Upper lobe of left lung (tissue), 6 donors: ENCODE data around the gene SLC4A4. TPM values are rescaled to one million over a fixed set of nuclear protein-coding genes. Genes with fewer than 3 reads are reported as not detected.
A peak's percentile ranks its signal among the peaks of the same experiment; 100 is the strongest.

Experiments
- ATAC-seq, 2 donors: fragments of 200-7000 bp; cut with Tn5 transposase; one replicate each; pipeline ENCODE4 v1.9.1; 2022; ENCODE audit warnings: mild to moderate bottlenecking in 2 of 2, moderate library complexity in 2 of 2; ENCODE audit not compliant: low FRiP score in 2 of 2
- DNase-seq, 2 donors: peaks; one replicate each; pipeline ENCODE4 v3.0.0-alpha.2; 2019 to 2020
- H3K27ac ChIP-seq, 4 donors: fragments of 200-600 bp; sonication (generic); one replicate each; pipeline ENCODE4 v1.5.1; 2016 to 2019
- H3K27me3 ChIP-seq, 4 donors: fragments of 200-600 bp; sonication (generic); one replicate each; pipeline ENCODE4 v1.5.1; 2017 to 2019
- H3K36me3 ChIP-seq, 4 donors: fragments of 200-600 bp; sonication (generic); one replicate each; pipeline ENCODE4 v1.5.1; 2016 to 2019
- H3K4me1 ChIP-seq, 4 donors: fragments of 200-600 bp; sonication (generic); one replicate each; pipeline ENCODE4 v1.5.1; 2018 to 2019
- H3K4me3 ChIP-seq, 4 donors: fragments of 200-600 bp; sonication (generic); one replicate each; pipeline ENCODE4 v1.5.1; 2017 to 2019; ENCODE audit warnings: mild to moderate bottlenecking in 2 of 4, moderate library complexity in 1 of 4
- H3K9me3 ChIP-seq, 4 donors: fragments of 200-600 bp; sonication (generic); one replicate each; pipeline ENCODE4 v1.5.1; 2018 to 2019
- EP300 ChIP-seq, 4 donors: sonication (generic); formaldehyde crosslinking; IDR thresholded peaks; one replicate each; pipeline ENCODE4 v1.5.1; 2017; ENCODE audit warnings: antibody characterized with exemption in 4 of 4, control low read depth in 2 of 4
- POLR2A ChIP-seq, 4 donors: fragments of 450-650 bp; IDR thresholded peaks; one replicate each; pipeline ENCODE4 v1.5.1; 2016 to 2017; ENCODE audit warnings: antibody characterized with exemption in 4 of 4, mild to moderate bottlenecking in 2 of 4
- POLR2AphosphoS5 ChIP-seq, 2 donors: sonication (generic); formaldehyde crosslinking; IDR thresholded peaks; one replicate each; pipeline ENCODE4 v1.5.1; 2017; ENCODE audit warnings: antibody characterized with exemption in 2 of 2
- WGBS, 2 donors: methylation state at CpG; one replicate each; pipeline ENCODE4 v1.1.5; 2017 to 2018; 5-methylcytosine and 5-hydroxymethylcytosine counted together
- total RNA-seq, 6 donors: library from RNA; depleted of rRNA in 4 of 6; stranded (reverse); fragments of >200 nt in 4 of 6; gene quantifications; one replicate each; pipeline versions ENCODE4 v1.1.0 to v1.2.1, GENCODE V29; 2016 to 2021
- TF ChIP-seq, protein P1 (sequence below), 6 experiments: fragments of 450-650 bp in 4 of 6; fragments of 200-600 bp in 2 of 6; sonication (generic) in 2 of 6; IDR thresholded peaks; one replicate each; pipeline ENCODE4 v1.5.1; 2016 to 2019; ENCODE audit warnings: antibody characterized with exemption in 6 of 6
- donor health status: DM: no; HTN: no; CAD: no; lungs with moderate emphysema.
- donor health status: DM: no; HTN: yes; CAD: no; lungs with severe emphysema.

SLC4A4 gene
- total RNA-seq, 6 donors from 2014 or later = 9.2 to 31.4 (median 21.1) TPM

GRCh38 chr4:71294301-71294700, 44.5 kb upstream of the SLC4A4 start:
- no peak overlapping the region for H3K27ac ChIP-seq
- ATAC-seq = peak in 1 of 2 donors; percentile 49
- 57 to 58% methylated on average over 3 of the region's 3 CpGs for WGBS, 2 donors

DNA sequence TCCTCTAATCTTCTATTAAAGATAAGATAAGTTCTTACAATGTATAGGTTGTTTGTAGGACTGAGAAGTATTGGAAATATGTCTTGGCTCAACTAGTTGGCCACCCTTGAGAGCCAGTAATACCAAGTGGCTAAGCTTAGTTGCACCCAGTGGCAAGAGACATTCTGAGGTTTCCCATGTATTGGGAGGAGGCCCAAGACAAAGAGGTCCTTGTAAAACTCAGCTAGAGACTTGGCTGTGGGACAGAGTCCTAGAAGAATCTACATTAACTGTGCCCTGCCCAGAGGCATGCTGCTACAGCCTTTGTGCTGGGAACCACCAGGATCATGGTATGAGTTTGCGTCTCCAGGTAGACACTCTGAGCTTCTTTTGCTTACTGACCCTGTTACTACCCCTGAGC, 41.9 kb upstream of the SLC4A4 start:
- no peak overlapping the region for H3K27ac ChIP-seq
- ATAC-seq (no peak), DNase-seq (no peak)
- TF ChIP-seq, protein P1, sequence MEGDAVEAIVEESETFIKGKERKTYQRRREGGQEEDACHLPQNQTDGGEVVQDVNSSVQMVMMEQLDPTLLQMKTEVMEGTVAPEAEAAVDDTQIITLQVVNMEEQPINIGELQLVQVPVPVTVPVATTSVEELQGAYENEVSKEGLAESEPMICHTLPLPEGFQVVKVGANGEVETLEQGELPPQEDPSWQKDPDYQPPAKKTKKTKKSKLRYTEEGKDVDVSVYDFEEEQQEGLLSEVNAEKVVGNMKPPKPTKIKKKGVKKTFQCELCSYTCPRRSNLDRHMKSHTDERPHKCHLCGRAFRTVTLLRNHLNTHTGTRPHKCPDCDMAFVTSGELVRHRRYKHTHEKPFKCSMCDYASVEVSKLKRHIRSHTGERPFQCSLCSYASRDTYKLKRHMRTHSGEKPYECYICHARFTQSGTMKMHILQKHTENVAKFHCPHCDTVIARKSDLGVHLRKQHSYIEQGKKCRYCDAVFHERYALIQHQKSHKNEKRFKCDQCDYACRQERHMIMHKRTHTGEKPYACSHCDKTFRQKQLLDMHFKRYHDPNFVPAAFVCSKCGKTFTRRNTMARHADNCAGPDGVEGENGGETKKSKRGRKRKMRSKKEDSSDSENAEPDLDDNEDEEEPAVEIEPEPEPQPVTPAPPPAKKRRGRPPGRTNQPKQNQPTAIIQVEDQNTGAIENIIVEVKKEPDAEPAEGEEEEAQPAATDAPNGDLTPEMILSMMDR (IDR thresholded peaks at IDR 0.05) = no peak
- TF ChIP-seq EP300 (IDR thresholded peaks at IDR 0.05) = no peak
- TF ChIP-seq POLR2AphosphoS5 (IDR thresholded peaks at IDR 0.05) = no peak
- no peak for TF ChIP-seq POLR2A (IDR thresholded peaks at IDR 0.05)
- H3K4me3 ChIP-seq = no peak overlapping the region
- no peaks in the 10 kb centered on the region for H3K4me1 ChIP-seq
- no peaks in the 10 kb centered on the region for H3K27me3 ChIP-seq
- H3K36me3 ChIP-seq = no peaks in the 10 kb centered on the region
- WGBS, 2 donors = 100% methylated on average over 1 of the region's 1 CpG
- no peaks in the 10 kb centered on the region for H3K9me3 ChIP-seq

More at GRCh38 chr4:71294301-71294700, 44.5 kb upstream of the SLC4A4 start:
- H3K27me3 ChIP-seq = no peaks in the 10 kb centered on the region
- no peak for TF ChIP-seq POLR2AphosphoS5 (IDR thresholded peaks at IDR 0.05)
- TF ChIP-seq, protein P1 (IDR thresholded peaks at IDR 0.05) = no peak
- no peak for TF ChIP-seq POLR2A (IDR thresholded peaks at IDR 0.05)
- TF ChIP-seq EP300 (IDR thresholded peaks at IDR 0.05) = no peak
- DNase-seq = no peak
- H3K36me3 ChIP-seq = no peaks in the 10 kb centered on the region
- H3K9me3 ChIP-seq = no peaks in the 10 kb centered on the region
- no peak overlapping the region for H3K4me3 ChIP-seq
- H3K4me1 ChIP-seq = no peaks in the 10 kb centered on the region

DNA sequence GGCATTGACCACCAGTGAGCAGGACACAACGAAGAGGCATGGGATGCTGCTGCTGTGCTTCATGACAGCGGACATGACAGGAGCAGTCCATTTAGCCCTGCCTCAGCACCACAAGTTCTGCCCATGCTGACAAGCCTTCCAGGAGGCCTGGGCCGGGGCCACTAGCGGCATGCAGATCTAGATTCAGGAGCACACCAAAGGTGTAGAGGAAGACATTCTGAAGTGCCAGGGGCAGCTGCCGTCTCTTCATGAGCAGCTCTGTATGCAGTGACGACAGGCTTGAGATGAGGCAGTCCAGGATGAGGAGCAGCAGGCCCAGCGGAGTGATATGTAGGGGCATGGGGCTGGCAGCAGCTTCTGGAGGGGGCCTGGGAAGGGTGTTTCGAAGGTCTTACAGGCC, 38.5 kb upstream of the SLC4A4 start:
- H3K9me3 ChIP-seq = no peaks in the 10 kb centered on the region
- no peaks in the 10 kb centered on the region for H3K36me3 ChIP-seq
- no peak overlapping the region for H3K4me3 ChIP-seq
- H3K27ac ChIP-seq = no peak overlapping the region
- DNase-seq (peak in 1 of 2 donors; percentile 29), ATAC-seq (peak; percentile 10 to 24)
- no peaks in the 10 kb centered on the region for H3K4me1 ChIP-seq
- no peaks in the 10 kb centered on the region for H3K27me3 ChIP-seq
- WGBS, 2 donors = 91 to 95% methylated on average over 4 to 8 of the region's 8 CpGs
- no peak for TF ChIP-seq POLR2A (IDR thresholded peaks at IDR 0.05)
- TF ChIP-seq EP300 (IDR thresholded peaks at IDR 0.05) = no peak
- TF ChIP-seq, protein P1 (IDR thresholded peaks at IDR 0.05) = no peak
- no peak for TF ChIP-seq POLR2AphosphoS5 (IDR thresholded peaks at IDR 0.05)

DNA sequence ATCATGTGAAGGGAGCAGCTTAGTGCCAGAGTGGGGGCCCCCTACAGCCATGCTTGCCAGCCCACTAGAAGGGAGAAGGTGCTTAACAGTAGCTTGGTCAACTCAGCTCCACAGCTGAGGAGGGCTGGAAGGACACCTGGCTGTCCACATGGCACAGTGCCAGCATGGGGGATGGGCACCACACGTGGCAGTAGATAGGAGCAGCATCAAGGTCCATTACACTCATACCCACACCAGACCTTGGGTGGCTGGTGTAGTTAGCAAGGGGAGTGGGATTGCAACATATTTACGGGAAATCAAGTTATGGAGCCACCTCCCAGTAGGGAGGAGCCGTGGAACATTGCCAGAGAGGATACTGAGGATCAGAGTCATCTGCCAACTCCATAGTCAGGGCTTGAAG, 37.9 kb upstream of the SLC4A4 start:
- no peak for TF ChIP-seq EP300 (IDR thresholded peaks at IDR 0.05)
- peak; percentile 9 to 18 for ATAC-seq
- Histone ChIP-seq H3K36me3 (no peaks in the 10 kb centered on the region), H3K27ac (no peak overlapping the region), H3K4me1 (peaks cover 0 to under 1% (median 0%) of the 10 kb centered on the region in 4 donors), H3K4me3 (no peak overlapping the region), H3K27me3 (no peaks in the 10 kb centered on the region), H3K9me3 (no peaks in the 10 kb centered on the region)
- no peak for DNase-seq
- 67 to 74% methylated on average over 3 of the region's 3 CpGs for WGBS, 2 donors

GRCh38 chr4:71303287-71303686, 35.5 kb upstream of the SLC4A4 start:
- Histone ChIP-seq H3K9me3 (no peaks in the 10 kb centered on the region), H3K27ac (no peak overlapping the region), H3K36me3 (no peaks in the 10 kb centered on the region), H3K27me3 (no peaks in the 10 kb centered on the region), H3K4me3 (no peak overlapping the region), H3K4me1 (peaks cover 0 to 7% (median 0%) of the 10 kb centered on the region in 4 donors)
- TF ChIP-seq EP300 (IDR thresholded peaks at IDR 0.05) (no peak), POLR2A (IDR thresholded peaks at IDR 0.05) (no peak), POLR2AphosphoS5 (IDR thresholded peaks at IDR 0.05) (no peak)
- TF ChIP-seq, protein P1 (IDR thresholded peaks at IDR 0.05) = no peak
- no peak for ATAC-seq
- DNase-seq = no peak
- WGBS, 2 donors = 88 to 94% methylated on average over 1 of the region's 1 CpG
